Tibial nerve (tissue), 4 donors: ENCODE results near the gene MAPKAP1. TPM values are rescaled to one million over a fixed set of nuclear protein-coding genes. Genes with fewer than 3 reads are reported as not detected.

ENCODE experiments used
- DNase-seq, 2 donors: peaks; one replicate each; pipeline ENCODE4 v3.0.0-alpha.2; 2019; ENCODE audit warnings: low spot score in 2 of 2
- H3K27ac ChIP-seq, 4 donors: fragments of 200-600 bp; sonication (generic) in 3 of 4; one replicate each; pipeline ENCODE4 v1.5.1; 2017 to 2019; ENCODE audit warnings: mild to moderate bottlenecking in 1 of 4
- H3K27me3 ChIP-seq, 2 donors: fragments of 200-600 bp; sonication (generic) in 1 of 2; one replicate each; pipeline versions ENCODE4 v1.5.1 to v1.6.0; 2017 to 2019
- H3K36me3 ChIP-seq, 3 donors: fragments of 200-600 bp; sonication (generic); one replicate each; pipeline ENCODE4 v1.5.1; 2018 to 2019
- H3K4me1 ChIP-seq, 4 donors: fragments of 200-600 bp; sonication (generic) in 3 of 4; one replicate each; pipeline ENCODE4 v1.5.1; 2017 to 2019
- H3K4me3 ChIP-seq, 4 donors: fragments of 200-600 bp; sonication (generic) in 3 of 4; one replicate each; pipeline ENCODE4 v1.5.1; 2017 to 2019; ENCODE audit warnings: mild to moderate bottlenecking in 1 of 4, moderate library complexity in 1 of 4
- H3K9me3 ChIP-seq, 4 donors: fragments of 200-600 bp; sonication (generic) in 3 of 4; one replicate each; pipeline ENCODE4 v1.5.1; 2017 to 2019
- EP300 ChIP-seq, 2 donors: sonication (generic); formaldehyde crosslinking; IDR thresholded peaks; one replicate each; pipeline ENCODE4 v1.6.1; 2017; ENCODE audit warnings: antibody characterized with exemption in 2 of 2, mild to moderate bottlenecking in 1 of 2
- POLR2A ChIP-seq, 2 donors: fragments of 450-650 bp; IDR thresholded peaks; one replicate each; pipeline ENCODE4 v1.6.1; 2017; ENCODE audit warnings: antibody characterized with exemption in 2 of 2, mild to moderate bottlenecking in 2 of 2, moderate library complexity in 2 of 2
- WGBS, 2 donors: methylation state at CpG; one replicate each; pipeline ENCODE4 v1.1.5; 2018; 5-methylcytosine and 5-hydroxymethylcytosine counted together
- total RNA-seq, 4 donors: library from RNA; depleted of rRNA; stranded (reverse); fragments of >200 nt; gene quantifications; one replicate each; pipeline ENCODE4 v1.1.0, GENCODE V29; 2016
- TF ChIP-seq, protein P1 (sequence below), 5 experiments: fragments of 200-600 bp in 3 of 5; fragments of 450-650 bp in 2 of 5; sonication (generic) in 3 of 5; IDR thresholded peaks; one replicate each; pipeline ENCODE4 v1.5.1; 2016 to 2019; ENCODE audit warnings: antibody characterized with exemption in 5 of 5, mild to moderate bottlenecking in 3 of 5, moderate library complexity in 2 of 5

Gene MAPKAP1
- total RNA-seq, 4 donors from 2014 or later = 61.4 to 111 (median 92.7) TPM

GRCh38 chr9:125632321-125633115, 74.5 kb downstream of the MAPKAP1 start:
- DNase-seq = no peak
- Histone ChIP-seq H3K4me3 (no peak overlapping the region), H3K27ac (no peak overlapping the region), H3K27me3 (no peaks in the 10 kb centered on the region), H3K4me1 (peaks cover 0 to 27% (median 8%) of the 10 kb centered on the region in 4 donors), H3K9me3 (no peaks in the 10 kb centered on the region), H3K36me3 (no peaks in the 10 kb centered on the region)
- TF ChIP-seq, protein P1, sequence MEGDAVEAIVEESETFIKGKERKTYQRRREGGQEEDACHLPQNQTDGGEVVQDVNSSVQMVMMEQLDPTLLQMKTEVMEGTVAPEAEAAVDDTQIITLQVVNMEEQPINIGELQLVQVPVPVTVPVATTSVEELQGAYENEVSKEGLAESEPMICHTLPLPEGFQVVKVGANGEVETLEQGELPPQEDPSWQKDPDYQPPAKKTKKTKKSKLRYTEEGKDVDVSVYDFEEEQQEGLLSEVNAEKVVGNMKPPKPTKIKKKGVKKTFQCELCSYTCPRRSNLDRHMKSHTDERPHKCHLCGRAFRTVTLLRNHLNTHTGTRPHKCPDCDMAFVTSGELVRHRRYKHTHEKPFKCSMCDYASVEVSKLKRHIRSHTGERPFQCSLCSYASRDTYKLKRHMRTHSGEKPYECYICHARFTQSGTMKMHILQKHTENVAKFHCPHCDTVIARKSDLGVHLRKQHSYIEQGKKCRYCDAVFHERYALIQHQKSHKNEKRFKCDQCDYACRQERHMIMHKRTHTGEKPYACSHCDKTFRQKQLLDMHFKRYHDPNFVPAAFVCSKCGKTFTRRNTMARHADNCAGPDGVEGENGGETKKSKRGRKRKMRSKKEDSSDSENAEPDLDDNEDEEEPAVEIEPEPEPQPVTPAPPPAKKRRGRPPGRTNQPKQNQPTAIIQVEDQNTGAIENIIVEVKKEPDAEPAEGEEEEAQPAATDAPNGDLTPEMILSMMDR (IDR thresholded peaks at IDR 0.05) = no peak
- TF ChIP-seq EP300 (IDR thresholded peaks at IDR 0.05) (no peak), POLR2A (IDR thresholded peaks at IDR 0.05) (no peak)
- 72 to 94% methylated on average over 4 of the region's 4 CpGs for WGBS, 2 donors

DNA sequence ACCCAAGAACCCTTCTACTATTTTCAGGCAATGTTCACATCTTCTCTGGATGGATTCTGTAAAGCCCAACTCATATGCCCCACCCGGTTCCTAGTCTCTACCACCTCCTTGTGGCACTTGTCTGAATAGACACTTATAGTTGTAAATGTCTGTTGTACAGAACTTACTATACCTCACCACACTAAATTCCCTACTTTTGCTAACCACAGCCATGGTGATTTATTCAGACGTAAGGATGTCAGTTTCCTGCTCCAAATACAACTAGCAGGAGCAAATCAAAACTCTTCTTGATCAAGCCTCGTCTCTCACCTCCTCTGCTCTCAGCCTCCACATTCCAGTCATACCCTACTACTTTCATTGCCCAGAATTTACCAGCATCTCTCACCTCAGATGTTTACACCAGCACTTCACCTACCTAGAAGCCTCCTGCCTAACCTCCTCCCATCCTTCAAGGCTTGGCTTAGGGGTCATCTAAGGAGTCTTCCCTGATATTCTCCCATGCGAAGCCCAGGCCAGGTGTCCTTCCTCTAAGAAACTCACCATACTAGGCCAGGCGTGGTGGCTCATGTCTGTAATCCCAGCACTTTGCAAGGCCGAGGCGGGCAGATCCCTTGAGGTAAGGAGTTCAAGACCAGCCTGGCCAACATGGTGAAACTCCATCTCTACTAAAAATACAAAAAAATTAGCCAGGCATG, 75.5 kb downstream of the MAPKAP1 start:
- H3K36me3 ChIP-seq = no peaks in the 10 kb centered on the region
- no peaks in the 10 kb centered on the region for H3K27me3 ChIP-seq
- H3K4me3 ChIP-seq = no peak overlapping the region
- no peaks in the 10 kb centered on the region for H3K9me3 ChIP-seq
- 79 to 85% methylated on average over 7 of the region's 7 CpGs for WGBS, 2 donors
- peaks cover 0 to 27% (median 8%) of the 10 kb centered on the region in 4 donors for H3K4me1 ChIP-seq
- DNase-seq = no peak
- no peak for TF ChIP-seq POLR2A (IDR thresholded peaks at IDR 0.05)
- TF ChIP-seq, protein P1 (IDR thresholded peaks at IDR 0.05) = peak in 4 of 5 experiments; percentile 14 to 26 (median 19)
- H3K27ac ChIP-seq = no peak overlapping the region

GRCh38 chr9:125630436-125630835, 76.6 kb downstream of the MAPKAP1 start:
- 100% methylated on average over 1 of the region's 1 CpG for WGBS, 2 donors
- Histone ChIP-seq H3K27ac (no peak overlapping the region), H3K9me3 (no peaks in the 10 kb centered on the region), H3K4me1 (peaks cover 0 to 34% (median 8%) of the 10 kb centered on the region in 4 donors), H3K4me3 (no peak overlapping the region), H3K36me3 (no peaks in the 10 kb centered on the region), H3K27me3 (no peaks in the 10 kb centered on the region)
- TF ChIP-seq EP300 (IDR thresholded peaks at IDR 0.05) (no peak), POLR2A (IDR thresholded peaks at IDR 0.05) (no peak)
- TF ChIP-seq, protein P1 (IDR thresholded peaks at IDR 0.05) = no peak
- no peak for DNase-seq

DNA sequence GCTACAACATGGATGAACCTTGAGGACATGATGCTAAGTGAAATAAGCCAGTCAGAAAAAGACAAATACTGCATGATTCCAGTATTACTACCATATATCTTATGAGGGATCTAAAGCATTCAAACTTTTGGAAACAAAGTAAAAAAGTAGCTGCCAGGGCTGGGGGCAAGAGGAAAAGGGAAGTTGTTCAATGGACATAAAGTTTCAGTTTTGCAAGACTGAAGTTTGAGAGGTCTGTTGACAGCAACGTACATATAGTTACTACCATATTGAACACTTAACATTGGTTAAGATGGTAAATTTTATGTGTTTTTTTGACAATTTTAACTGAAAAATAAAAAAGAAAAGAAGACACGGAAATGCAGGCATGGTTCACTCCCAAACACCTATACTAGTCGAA, 77.6 kb downstream of the MAPKAP1 start:
- 90 to 91% methylated on average over 3 of the region's 3 CpGs for WGBS, 2 donors
- DNase-seq = no peak

More for the DNA sequence above, 77.6 kb downstream of the MAPKAP1 start:
- H3K4me1 ChIP-seq = peaks cover 0 to 29% (median 6%) of the 10 kb centered on the region in 4 donors
- H3K36me3 ChIP-seq = no peaks in the 10 kb centered on the region
- no peaks in the 10 kb centered on the region for H3K27me3 ChIP-seq
- no peaks in the 10 kb centered on the region for H3K9me3 ChIP-seq
- H3K27ac ChIP-seq = no peak overlapping the region
- no peak overlapping the region for H3K4me3 ChIP-seq
- TF ChIP-seq, protein P1 (IDR thresholded peaks at IDR 0.05) = no peak
- no peak for TF ChIP-seq POLR2A (IDR thresholded peaks at IDR 0.05)
- TF ChIP-seq EP300 (IDR thresholded peaks at IDR 0.05) = no peak
